K562 (cell line): ENCODE data around the gene ST7. TPM values are rescaled to one million over a fixed set of nuclear protein-coding genes. Genes with fewer than 3 reads are reported as not detected.

Experiments used
- ARID2 ChIP-seq: fragments of 450-650 bp; IDR thresholded peaks from 2 replicates; pipeline ENCODE4 v1.6.1; 2017; ENCODE audit warnings: antibody characterized with exemption, mild to moderate bottlenecking
- DEAF1 ChIP-seq: fragments of 450-650 bp; formaldehyde crosslinking; IDR thresholded peaks from 2 replicates; pipeline ENCODE4 v1.4.0; 2020; ENCODE audit warnings: mild to moderate bottlenecking, moderate library complexity
- ETV1 ChIP-seq: fragments of 450-650 bp; conservative IDR thresholded peaks from 2 replicates; pipeline ENCODE4 v1.6.1; 2016; ENCODE audit warnings: missing genetic modification characterization, control low read depth, low read depth, missing compliant biosample characterization
- FOXK1 ChIP-seq: sonication (generic); formaldehyde crosslinking; IDR thresholded peaks from 2 replicates; pipeline ENCODE4 v1.8.0; 2022; ENCODE audit warnings: missing genetic modification reagents, mild to moderate bottlenecking, borderline replicate concordance
- HNRNPK ChIP-seq: fragments of 200-400 bp; formaldehyde crosslinking; IDR thresholded peaks from one replicate; pipeline ENCODE4 v1.6.1; 2018; ENCODE audit warnings: mild to moderate bottlenecking, low read depth, low read length; ENCODE audit not compliant: poor library complexity, severe bottlenecking
- KDM2B ChIP-seq: fragments of 250-450 bp; sonication (Bioruptor Pico); IDR thresholded peaks from 2 replicates; pipeline ENCODE4 v1.8.0; 2021; ENCODE audit warnings: mild to moderate bottlenecking, moderate library complexity
- RREB1 ChIP-seq: fragments of 250-450 bp; sonication (Bioruptor Pico); IDR thresholded peaks from 2 replicates; pipeline ENCODE4 v1.4.0; 2020
- polyA plus RNA-seq, 8 experiments: library from polyadenylated mRNA; depleted of rRNA in 4 of 8; stranded (reverse) in 5 of 8; unstranded in 3 of 8; fragments of >200 nt; fragmentation: Nextera tagmentation in 2 of 8; fragmentation: Illumina TruSeq in 1 of 8; extraction: Ambion mirVana in 2 of 8; extraction: Trizol in 1 of 8; gene quantifications; 2 replicates each; pipeline versions ENCODE4 v1.2.1 to v1.2.3, GENCODE V29; 2011 to 2014; ENCODE audit warnings: inconsistent platforms in 1 of 8, missing spikeins in 1 of 8
- total RNA-seq, 7 experiments: library from RNA; depleted of rRNA in 6 of 7; stranded (reverse); fragments of >200 nt in 6 of 7; fragmentation: Illumina TruSeq in 2 of 7; extraction: Trizol in 2 of 7; gene quantifications; 2 replicates each; pipeline versions ENCODE4 v1.2.1 to v1.2.3, GENCODE V29; 2011 to 2021; ENCODE audit warnings: low replicate concordance in 1 of 7
- TF ChIP-seq, protein P1 (sequence below), 2 experiments: fragments of 450-650 bp; formaldehyde crosslinking in 1 of 2; IDR thresholded peaks; 2 replicates each; pipeline versions ENCODE4 v1.4.0 to v1.6.1; 2014 to 2020; ENCODE audit warnings: mild to moderate bottlenecking in 2 of 2, borderline replicate concordance in 1 of 2, low read depth in 1 of 2

ST7 gene
- total and polyA plus RNA-seq, 9 of the 15 experiments (the other 6 are each of a cell fraction or from before 2014, with no cell fraction given): 23.9 to 56.3 (median 36.9) TPM

GRCh38 chr7:116929914-116930913, 23.1 kb upstream of the ST7 start (continued):
- TF ChIP-seq DEAF1 (CRISPR knock-in tag) (peak; percentile 95), FOXK1 (CRISPR knock-in tag) (no peak), RREB1 (CRISPR knock-in tag) (peak; percentile 15; the same call in 1 of the 2 replicates), KDM2B (CRISPR knock-in tag) (peak; percentile 84; the same call in 1 of the 2 replicates), ETV1 (tag) (peak; percentile 68), ARID2 (peak; percentile 84), HNRNPK (no peak)
- TF ChIP-seq, protein P1, sequence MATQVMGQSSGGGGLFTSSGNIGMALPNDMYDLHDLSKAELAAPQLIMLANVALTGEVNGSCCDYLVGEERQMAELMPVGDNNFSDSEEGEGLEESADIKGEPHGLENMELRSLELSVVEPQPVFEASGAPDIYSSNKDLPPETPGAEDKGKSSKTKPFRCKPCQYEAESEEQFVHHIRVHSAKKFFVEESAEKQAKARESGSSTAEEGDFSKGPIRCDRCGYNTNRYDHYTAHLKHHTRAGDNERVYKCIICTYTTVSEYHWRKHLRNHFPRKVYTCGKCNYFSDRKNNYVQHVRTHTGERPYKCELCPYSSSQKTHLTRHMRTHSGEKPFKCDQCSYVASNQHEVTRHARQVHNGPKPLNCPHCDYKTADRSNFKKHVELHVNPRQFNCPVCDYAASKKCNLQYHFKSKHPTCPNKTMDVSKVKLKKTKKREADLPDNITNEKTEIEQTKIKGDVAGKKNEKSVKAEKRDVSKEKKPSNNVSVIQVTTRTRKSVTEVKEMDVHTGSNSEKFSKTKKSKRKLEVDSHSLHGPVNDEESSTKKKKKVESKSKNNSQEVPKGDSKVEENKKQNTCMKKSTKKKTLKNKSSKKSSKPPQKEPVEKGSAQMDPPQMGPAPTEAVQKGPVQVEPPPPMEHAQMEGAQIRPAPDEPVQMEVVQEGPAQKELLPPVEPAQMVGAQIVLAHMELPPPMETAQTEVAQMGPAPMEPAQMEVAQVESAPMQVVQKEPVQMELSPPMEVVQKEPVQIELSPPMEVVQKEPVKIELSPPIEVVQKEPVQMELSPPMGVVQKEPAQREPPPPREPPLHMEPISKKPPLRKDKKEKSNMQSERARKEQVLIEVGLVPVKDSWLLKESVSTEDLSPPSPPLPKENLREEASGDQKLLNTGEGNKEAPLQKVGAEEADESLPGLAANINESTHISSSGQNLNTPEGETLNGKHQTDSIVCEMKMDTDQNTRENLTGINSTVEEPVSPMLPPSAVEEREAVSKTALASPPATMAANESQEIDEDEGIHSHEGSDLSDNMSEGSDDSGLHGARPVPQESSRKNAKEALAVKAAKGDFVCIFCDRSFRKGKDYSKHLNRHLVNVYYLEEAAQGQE (IDR thresholded peaks at IDR 0.05; ENCODE audit: borderline replicate concordance): peak; percentile 92
- TF ChIP-seq, protein P1 (CRISPR knock-in tag; IDR thresholded peaks at IDR 0.05; ENCODE audit: low read depth): no peak
